H1 (cell line): ENCODE measurements around the gene KLF12. TPM values are rescaled to one million over a fixed set of nuclear protein-coding genes. Genes with fewer than 3 reads are reported as not detected.

Experiments
- CTCF ChIA-PET: fragments of 300-600 bp; sonication (Branson Sonifier 250); formaldehyde crosslinking; loops from one replicate; lab custom pipeline; 2021; ENCODE audit not compliant: partially characterized antibody; lab: Charles Lee
- POLR2A ChIA-PET: fragments of 300-600 bp; sonication (Branson Sonifier 250); formaldehyde crosslinking; loops from one replicate; lab custom pipeline; 2021; ENCODE audit warnings: inconsistent platforms; ENCODE audit not compliant: partially characterized antibody; lab: Charles Lee
- DNase-seq, 2 experiments: peaks; one replicate each; pipeline versions ENCODE4 v3.0.0 to v3.0.0-alpha.2; 2010 to 2022; ENCODE audit warnings: low spot score in 2 of 2, low read depth in 1 of 2, mixed read lengths in 1 of 2
- FAIRE-seq: peaks from 2 replicates; lab custom pipeline; 2011; peaks lifted over from hg19 to GRCh38; lab: Jason Lieb, UNC
- H2AFZ ChIP-seq: 2 replicates; pipeline ENCODE4 v1.8.1; 2012; ENCODE audit warnings: low read length, inconsistent platforms
- H2AK5ac ChIP-seq: 2 replicates; pipeline ENCODE4 v1.6.1; 2013; ENCODE audit warnings: low read depth, low read length
- H2BK120ac ChIP-seq: replicated peaks from 2 replicates; pipeline ENCODE3; 2013; ENCODE audit warnings: low read depth, low read length, inconsistent platforms
- H2BK12ac ChIP-seq: 2 replicates; pipeline ENCODE4 v1.6.1; 2013; ENCODE audit warnings: low read depth, low read length
- H2BK15ac ChIP-seq: 2 replicates; pipeline ENCODE4 v1.6.1; 2013; ENCODE audit warnings: low read length
- H2BK20ac ChIP-seq: 2 replicates; pipeline ENCODE4 v1.6.1; 2013; ENCODE audit warnings: low read length
- H2BK5ac ChIP-seq: 2 replicates; pipeline ENCODE4 v1.6.1; 2013; ENCODE audit warnings: low read depth, low read length
- H3K14ac ChIP-seq: 2 replicates; pipeline ENCODE4 v1.6.1; 2013; ENCODE audit warnings: inconsistent platforms; ENCODE audit not compliant: insufficient read length
- H3K18ac ChIP-seq: 2 replicates; pipeline ENCODE4 v1.6.1; 2013; ENCODE audit warnings: low read length; ENCODE audit errors: extremely low read depth
- H3K23ac ChIP-seq: 2 replicates; pipeline ENCODE4 v1.6.1; 2013; ENCODE audit warnings: inconsistent platforms; ENCODE audit not compliant: insufficient read length
- H3K23me2 ChIP-seq: 2 replicates; pipeline ENCODE4 v1.6.1; 2013; ENCODE audit warnings: low read depth, low read length
- H3K27ac ChIP-seq: 2 replicates; pipeline ENCODE4 v1.6.1; 2011; ENCODE audit warnings: low read depth, low read length, inconsistent platforms
- H3K27me3 ChIP-seq, 4 experiments: replicated peaks in 1 of 4; 1 replicate in 1 of 4; 2 replicates in 3 of 4; pipeline versions ENCODE4 v1.6.1 to v1.8.1; 2011 to 2013; ENCODE audit warnings: low read length in 3 of 4, mild to moderate bottlenecking in 3 of 4, inconsistent platforms in 2 of 4, mixed read lengths in 2 of 4, moderate library complexity in 1 of 4; ENCODE audit not compliant: control insufficient read depth in 3 of 4, insufficient read depth in 3 of 4; ENCODE audit errors: extremely low read depth in 1 of 4
- H3K36me3 ChIP-seq, 4 experiments: 2 replicates each; pipeline versions ENCODE4 v1.6.1 to v1.8.1; 2011 to 2013; ENCODE audit warnings: mild to moderate bottlenecking in 4 of 4, low read length in 3 of 4, moderate library complexity in 2 of 4, control low read depth in 1 of 4, inconsistent platforms in 1 of 4; ENCODE audit not compliant: insufficient read depth in 4 of 4, control insufficient read depth in 2 of 4
- H3K4ac ChIP-seq: replicated peaks from 2 replicates; pipeline ENCODE3; 2013; ENCODE audit warnings: low read length, low read depth, mixed read lengths, inconsistent platforms; ENCODE audit not compliant: insufficient read length
- H3K4me1 ChIP-seq, 4 experiments: replicated peaks in 1 of 4; 1 replicate in 1 of 4; 2 replicates in 3 of 4; pipeline versions ENCODE4 v1.6.1 to v1.8.1; 2011 to 2013; ENCODE audit warnings: low read length in 3 of 4, inconsistent platforms in 2 of 4, mixed read lengths in 1 of 4; ENCODE audit not compliant: insufficient read depth in 4 of 4, control insufficient read depth in 3 of 4
- H3K4me2 ChIP-seq, 2 experiments: 2 replicates each; pipeline versions ENCODE4 v1.6.1 to v1.8.1; 2011 to 2013; ENCODE audit warnings: low read depth in 2 of 2, low read length in 2 of 2, control low read depth in 1 of 2, inconsistent platforms in 1 of 2, mild to moderate bottlenecking in 1 of 2; ENCODE audit not compliant: insufficient read depth in 1 of 2
- H3K4me3 ChIP-seq, 4 experiments: fragments of 200-600, 300-600 bp in 1 of 4; sonication (generic), shearing (Covaris generic), sonication (Bioruptor Twin) in 1 of 4; 2 replicates each; pipeline versions ENCODE4 v1.5.1 to v1.8.1; 2011 to 2016; ENCODE audit warnings: low read length in 4 of 4, low read depth in 3 of 4, control low read depth in 2 of 4, inconsistent platforms in 2 of 4, mild to moderate bottlenecking in 2 of 4, mixed read lengths in 1 of 4, moderate library complexity in 1 of 4; ENCODE audit not compliant: insufficient read depth in 2 of 4; ENCODE audit errors: extremely low read depth in 1 of 4
- H3K56ac ChIP-seq: replicated peaks from 2 replicates; pipeline ENCODE3; 2013; ENCODE audit warnings: low read depth, mild to moderate bottlenecking, mixed read lengths, low read length, inconsistent platforms; ENCODE audit not compliant: insufficient read length
- H3K79me1 ChIP-seq: 2 replicates; pipeline ENCODE4 v1.6.1; 2013; ENCODE audit warnings: low read depth, low read length, control low read depth
- H3K79me2 ChIP-seq, 2 experiments: 2 replicates each; pipeline versions ENCODE4 v1.6.1 to v1.8.1; 2012 to 2013; ENCODE audit warnings: low read length in 2 of 2, mild to moderate bottlenecking in 2 of 2, inconsistent platforms in 1 of 2; ENCODE audit not compliant: insufficient read depth in 2 of 2, control insufficient read depth in 1 of 2
- H3K9ac ChIP-seq, 4 experiments: replicated peaks in 1 of 4; 1 replicate in 1 of 4; 2 replicates in 3 of 4; pipeline versions ENCODE4 v1.6.1 to v1.8.1; 2011 to 2013; ENCODE audit warnings: low read depth in 3 of 4, low read length in 3 of 4, control low read depth in 2 of 4, mild to moderate bottlenecking in 2 of 4, moderate library complexity in 2 of 4, inconsistent platforms in 1 of 4; ENCODE audit errors: extremely low read depth in 1 of 4
- H3K9me3 ChIP-seq, 2 experiments: 2 replicates each; pipeline versions ENCODE4 v1.6.1 to v1.8.1; 2012 to 2013; ENCODE audit warnings: mild to moderate bottlenecking in 2 of 2, moderate library complexity in 2 of 2, control low read depth in 1 of 2, inconsistent platforms in 1 of 2, low read depth in 1 of 2, low read length in 1 of 2, mixed read lengths in 1 of 2; ENCODE audit not compliant: insufficient read depth in 2 of 2
- H4K20me1 ChIP-seq, 2 experiments: replicated peaks in 1 of 2; 2 replicates each; pipeline versions ENCODE3 to v1.8.1; 2011 to 2013; ENCODE audit warnings: inconsistent platforms in 2 of 2, low read length in 2 of 2, mild to moderate bottlenecking in 1 of 2; ENCODE audit not compliant: insufficient read depth in 2 of 2, control insufficient read depth in 1 of 2
- H4K5ac ChIP-seq: 2 replicates; pipeline ENCODE4 v1.6.1; 2013; ENCODE audit warnings: low read length, low read depth, mixed read lengths, inconsistent platforms; ENCODE audit not compliant: insufficient read length
- H4K8ac ChIP-seq: 2 replicates; pipeline ENCODE4 v1.8.0; 2013; ENCODE audit warnings: mild to moderate bottlenecking, moderate library complexity, low read length, inconsistent platforms; ENCODE audit not compliant: insufficient read depth; ENCODE audit errors: extremely low read depth
- H4K91ac ChIP-seq: replicated peaks from 2 replicates; pipeline ENCODE3; 2013; ENCODE audit warnings: low read length, mixed read lengths, inconsistent platforms; ENCODE audit not compliant: insufficient read length
- BCL11A ChIP-seq, 2 experiments: IDR thresholded peaks; one replicate each; pipeline ENCODE4 v1.6.1; 2011; ENCODE audit warnings: low read depth in 2 of 2, low read length in 2 of 2, mild to moderate bottlenecking in 2 of 2
- EGR1 ChIP-seq: IDR thresholded peaks from 2 replicates; pipeline ENCODE4 v1.6.1; 2011; ENCODE audit warnings: low read depth, low read length, borderline replicate concordance
- EP300 ChIP-seq, 2 experiments: IDR thresholded peaks; 1 replicate in 1 of 2; 2 replicates in 1 of 2; pipeline ENCODE4 v1.6.1; 2011 to 2012; ENCODE audit warnings: low read depth in 2 of 2, low read length in 2 of 2, mild to moderate bottlenecking in 2 of 2, borderline replicate concordance in 1 of 2, inconsistent platforms in 1 of 2, moderate library complexity in 1 of 2
- KDM1A ChIP-seq: fragments of 200-600, 300-600 bp; sonication (generic); IDR thresholded peaks from 2 replicates; pipeline ENCODE4 v1.7.1; 2016; ENCODE audit warnings: mild to moderate bottlenecking, low read length, borderline replicate concordance
- TBP ChIP-seq: IDR thresholded peaks from 2 replicates; pipeline ENCODE4 v1.6.1; 2011; ENCODE audit warnings: low read depth, low read length, improper control_type of control experiment
- WGBS, 2 experiments: shearing (Covaris generic) in 1 of 2; methylation state at CpG; one replicate each; pipeline versions ENCODE4 v1.1.6 to v1.1.7; 2013 to 2015; ENCODE audit warnings: low lambda C conversion rate in 2 of 2, mixed read lengths in 2 of 2, inconsistent platforms in 1 of 2, low coverage in 1 of 2, missing lambda C conversion rate in 1 of 2; ENCODE audit not compliant: insufficient replicate concordance in 2 of 2, insufficient coverage in 1 of 2, insufficient read length in 1 of 2; ENCODE audit errors: extremely low coverage in 1 of 2, missing lambda C conversion rate in 1 of 2; 5-methylcytosine and 5-hydroxymethylcytosine counted together
- polyA plus RNA-seq, 7 experiments: library from polyadenylated mRNA; depleted of rRNA in 3 of 7; stranded (reverse) in 5 of 7; unstranded in 2 of 7; fragments of >200 nt in 5 of 7; fragments of 200-250 nt in 2 of 7; gene quantifications; 1 replicate in 5 of 7; 2 replicates in 1 of 7; 4 replicates in 1 of 7; pipeline versions ENCODE4 v1.2.1 to v1.2.3, GENCODE V29; 2011 to 2013; ENCODE audit warnings: missing spikeins in 2 of 7, mixed read lengths in 2 of 7
- total RNA-seq: library from RNA; stranded (reverse); fragmentation: NEBNext Ultra II Directional; extraction: Animal tissue kit (Norgen Biotek cat#: 25700); gene quantifications from 2 replicates; pipeline ENCODE4 v1.2.1, GENCODE V29; 2021

KLF12 gene
- total and polyA plus RNA-seq, 2 of the 8 experiments (the other 6 are each of a cell fraction or from before 2014, with no cell fraction given) = 6.6 to 12.1 TPM

DNA sequence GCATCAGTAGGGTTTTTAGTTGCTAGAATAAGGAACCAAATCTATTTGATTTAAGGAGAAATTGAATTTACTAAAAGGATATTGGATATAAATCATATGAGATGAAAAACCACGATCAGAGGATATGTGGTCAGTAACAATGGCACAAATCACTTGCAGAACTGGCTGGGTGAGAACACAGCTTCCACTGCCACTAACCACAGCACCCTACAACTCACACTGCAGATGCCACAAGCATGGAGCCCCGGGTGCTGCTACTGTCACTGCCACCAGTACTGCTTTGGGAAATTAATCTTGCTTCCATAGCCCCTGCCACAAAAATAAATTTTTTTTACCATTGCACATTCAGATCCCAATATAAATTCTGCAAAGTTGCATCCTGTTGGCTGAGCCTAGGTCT lies 40.6 kb upstream of the KLF12 start:
- no peak overlapping the region for H2BK15ac ChIP-seq
- H2BK20ac ChIP-seq = no peak overlapping the region
- H2AK5ac ChIP-seq = no peak overlapping the region
- CTCF ChIA-PET = no interaction called here
- H3K36me3 ChIP-seq = no peaks in the 10 kb centered on the region
- H3K18ac ChIP-seq = no peak overlapping the region
- no peak overlapping the region for H3K27ac ChIP-seq
- POLR2A ChIA-PET = no interaction called here
- H3K4me2 ChIP-seq = no peak overlapping the region
- H3K23ac ChIP-seq = no peak overlapping the region
- H3K9me3 ChIP-seq = no peaks in the 10 kb centered on the region
- no peaks in the 10 kb centered on the region for H4K20me1 ChIP-seq
- no peaks in the 10 kb centered on the region for H3K4me1 ChIP-seq
- H2BK5ac ChIP-seq = no peak overlapping the region
- H3K14ac ChIP-seq = no peak overlapping the region
- H2BK120ac ChIP-seq = no peak overlapping the region
- H4K8ac ChIP-seq = no peak overlapping the region
- H4K91ac ChIP-seq = no peak overlapping the region
- no peak overlapping the region for H3K4ac ChIP-seq
- no peak overlapping the region for H3K4me3 ChIP-seq
- no peak overlapping the region for H2AFZ ChIP-seq
- no peak overlapping the region for H2BK12ac ChIP-seq
- FAIRE-seq (no peak), DNase-seq (no peak)
- H3K27me3 ChIP-seq = no peaks in the 10 kb centered on the region
- 96% methylated on average over 2 of the region's 2 CpGs; no CpG with 5 or more reads in 1 of the 2 experiments for WGBS, 2 experiments
- no peaks in the 10 kb centered on the region for H3K79me2 ChIP-seq
- no peaks in the 10 kb centered on the region for H3K79me1 ChIP-seq
- no peaks in the 10 kb centered on the region for H3K23me2 ChIP-seq
- no peak overlapping the region for H4K5ac ChIP-seq
- H3K56ac ChIP-seq = no peak overlapping the region
- H3K9ac ChIP-seq = no peak overlapping the region
- TF ChIP-seq BCL11A (IDR thresholded peaks at IDR 0.05; ENCODE audit: low read depth in 2 of 2, low read length in 2 of 2) (no peak), EP300 (IDR thresholded peaks at IDR 0.05; ENCODE audit: borderline replicate concordance in 1 of 2, low read depth in 2 of 2, low read length in 2 of 2) (no peak), TBP (no peak), KDM1A (no peak), EGR1 (no peak)
